Mucosa of descending colon (tissue), 3 donors: ENCODE measurements around the gene TFEB. TPM values are rescaled to one million over a fixed set of nuclear protein-coding genes. Genes with fewer than 3 reads are reported as not detected.

Source experiments
- ATAC-seq: fragments of 200-7000 bp; cut with Tn5 transposase; one replicate; pipeline ENCODE4 v1.9.1; 2020; ENCODE audit warnings: mild to moderate bottlenecking, moderate library complexity
- DNase-seq, 3 donors: peaks; one replicate each; pipeline ENCODE4 v3.0.0-alpha.2; 2020
- H3K36me3 ChIP-seq: fragments of 200-600 bp; one replicate; pipeline ENCODE4 v1.8.0; 2021; ENCODE audit warnings: low read depth, mild to moderate bottlenecking
- H3K4me1 ChIP-seq: fragments of 200-600 bp; one replicate; pipeline ENCODE4 v1.8.0; 2021; ENCODE audit warnings: low read depth, mild to moderate bottlenecking
- H3K4me3 ChIP-seq: fragments of 200-600 bp; one replicate; pipeline ENCODE4 v1.8.0; 2021; ENCODE audit warnings: mild to moderate bottlenecking
- H3K9me3 ChIP-seq: fragments of 200-600 bp; one replicate; pipeline ENCODE4 v1.8.0; 2021; ENCODE audit warnings: mild to moderate bottlenecking
- intact Hi-C, 2 donors: fragments of 100-400 bp; cut with DNase I in 1 of 2; cut with micrococcal nuclease in 1 of 2; formaldehyde crosslinking; loops; one replicate each; pipeline versions ENCODE4 v1.11.0 to v1.11.1; 2022; cut with DNase I, micrococcal nuclease
- total RNA-seq, 3 donors: library from RNA; stranded (reverse); fragmentation: NEBNext Ultra II Directional in 2 of 3; extraction: Animal tissue kit (Norgen Biotek cat#: 25700) in 2 of 3; gene quantifications; one replicate each; pipeline versions ENCODE4 v1.2.1 to v1.2.4, GENCODE V29; 2021 to 2023
- TF ChIP-seq, protein P1 (sequence below): fragments of 200-600 bp; IDR thresholded peaks from one replicate; pipeline ENCODE4 v1.8.0; 2022; ENCODE audit warnings: antibody characterized with exemption, mild to moderate bottlenecking
- donor health status: DM: no; HTN: no; CAD: no; lungs with moderate emphysema.
- donor health status: DM: no; HTN: no; CAD: no.
- donor health status: DM: no; HTN: yes; CAD: no.

Gene TFEB
- total RNA-seq, 3 donors from 2014 or later = 35.2 to 44.5 (median 40.2) TPM

GRCh38 chr6:41639809-41640371, 95.5 kb downstream of the TFEB start:
- peaks cover 10% of the 10 kb centered on the region for H3K4me1 ChIP-seq
- ATAC-seq (no peak), DNase-seq (no peak)
- intact Hi-C loops = no loop called here
- TF ChIP-seq, protein P1, sequence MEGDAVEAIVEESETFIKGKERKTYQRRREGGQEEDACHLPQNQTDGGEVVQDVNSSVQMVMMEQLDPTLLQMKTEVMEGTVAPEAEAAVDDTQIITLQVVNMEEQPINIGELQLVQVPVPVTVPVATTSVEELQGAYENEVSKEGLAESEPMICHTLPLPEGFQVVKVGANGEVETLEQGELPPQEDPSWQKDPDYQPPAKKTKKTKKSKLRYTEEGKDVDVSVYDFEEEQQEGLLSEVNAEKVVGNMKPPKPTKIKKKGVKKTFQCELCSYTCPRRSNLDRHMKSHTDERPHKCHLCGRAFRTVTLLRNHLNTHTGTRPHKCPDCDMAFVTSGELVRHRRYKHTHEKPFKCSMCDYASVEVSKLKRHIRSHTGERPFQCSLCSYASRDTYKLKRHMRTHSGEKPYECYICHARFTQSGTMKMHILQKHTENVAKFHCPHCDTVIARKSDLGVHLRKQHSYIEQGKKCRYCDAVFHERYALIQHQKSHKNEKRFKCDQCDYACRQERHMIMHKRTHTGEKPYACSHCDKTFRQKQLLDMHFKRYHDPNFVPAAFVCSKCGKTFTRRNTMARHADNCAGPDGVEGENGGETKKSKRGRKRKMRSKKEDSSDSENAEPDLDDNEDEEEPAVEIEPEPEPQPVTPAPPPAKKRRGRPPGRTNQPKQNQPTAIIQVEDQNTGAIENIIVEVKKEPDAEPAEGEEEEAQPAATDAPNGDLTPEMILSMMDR = no peak
- H3K36me3 ChIP-seq = no peaks in the 10 kb centered on the region
- H3K9me3 ChIP-seq = no peaks in the 10 kb centered on the region
- H3K4me3 ChIP-seq = no peak overlapping the region

GRCh38 chr6:41638935-41639808, 96.2 kb downstream of the TFEB start:
- no peaks in the 10 kb centered on the region for H3K9me3 ChIP-seq
- no peak overlapping the region for H3K4me3 ChIP-seq
- DNase-seq = peak in 1 of 3 donors; percentile 18
- peaks cover 10% of the 10 kb centered on the region for H3K4me1 ChIP-seq
- intact Hi-C loops = no loop called here
- TF ChIP-seq, protein P1 = no peak
- ATAC-seq = no peak
- no peaks in the 10 kb centered on the region for H3K36me3 ChIP-seq

GRCh38 chr6:41638002-41638934, 97.1 kb downstream of the TFEB start, which contains the start of gene MDFI:
Gene MDFI (plus strand): TSS chr6:41638468. CDS start chr6:41638750, 282 bp downstream.
- Histone ChIP-seq H3K4me1 (peaks cover 10% of the 10 kb centered on the region), H3K36me3 (no peaks in the 10 kb centered on the region), H3K9me3 (no peaks in the 10 kb centered on the region), H3K4me3 (no peak within 1 kb of the TSS)
- TF ChIP-seq, protein P1 = no peak
- DNase-seq (no peak), ATAC-seq (no peak)
- intact Hi-C loops = no loop called here

- peak; percentile 47 for ATAC-seq
Measured at GRCh38 chr6:41637194-41638001, 98.0 kb downstream of the TFEB start.

More at GRCh38 chr6:41637194-41638001, 98.0 kb downstream of the TFEB start:
- intact Hi-C loops = no loop called here
- H3K4me3 ChIP-seq = no peak overlapping the region
- TF ChIP-seq, protein P1 = no peak
- no peaks in the 10 kb centered on the region for H3K9me3 ChIP-seq
- DNase-seq = no peak
- H3K36me3 ChIP-seq = no peaks in the 10 kb centered on the region
- H3K4me1 ChIP-seq = peaks cover 10% of the 10 kb centered on the region
